Duodenal mucosa (tissue), 2 donors: ENCODE data around the gene FOXO3.
"Not testable (repeated sequence)": the region's sequence is repeated elsewhere in the genome, so short reads cannot be mapped to it uniquely, and the experiment has no call there.

Experiments
- H3K27ac ChIP-seq: one replicate; pipeline ENCODE4 v1.7.0; 2013; ENCODE audit warnings: low read depth, low read length
- H3K27me3 ChIP-seq, 2 donors: one replicate each; pipeline ENCODE4 v1.7.0; 2013; ENCODE audit warnings: low read length in 2 of 2, control low read depth in 1 of 2; ENCODE audit not compliant: insufficient read depth in 2 of 2, control insufficient read depth in 1 of 2
- H3K36me3 ChIP-seq, 2 donors: one replicate each; pipeline ENCODE4 v1.7.0; 2013; ENCODE audit warnings: low read length in 2 of 2, control low read depth in 1 of 2; ENCODE audit not compliant: insufficient read depth in 2 of 2, control insufficient read depth in 1 of 2
- H3K4me1 ChIP-seq, 2 donors: one replicate each; pipeline ENCODE4 v1.7.0; 2013; ENCODE audit warnings: low read length in 2 of 2, control low read depth in 1 of 2; ENCODE audit not compliant: insufficient read depth in 2 of 2, control insufficient read depth in 1 of 2
- H3K4me3 ChIP-seq, 2 donors: one replicate each; pipeline ENCODE4 v1.7.0; 2013; ENCODE audit warnings: low read length in 2 of 2, low read depth in 1 of 2
- H3K9ac ChIP-seq, 2 donors: one replicate each; pipeline ENCODE4 v1.7.0; 2013; ENCODE audit warnings: low read length in 2 of 2, low read depth in 1 of 2
- H3K9me3 ChIP-seq, 2 donors: one replicate each; pipeline ENCODE4 v1.7.0; 2013; ENCODE audit warnings: low read length in 2 of 2, control low read depth in 1 of 2; ENCODE audit not compliant: control insufficient read depth in 1 of 2

The FOXO3 gene

DNA sequence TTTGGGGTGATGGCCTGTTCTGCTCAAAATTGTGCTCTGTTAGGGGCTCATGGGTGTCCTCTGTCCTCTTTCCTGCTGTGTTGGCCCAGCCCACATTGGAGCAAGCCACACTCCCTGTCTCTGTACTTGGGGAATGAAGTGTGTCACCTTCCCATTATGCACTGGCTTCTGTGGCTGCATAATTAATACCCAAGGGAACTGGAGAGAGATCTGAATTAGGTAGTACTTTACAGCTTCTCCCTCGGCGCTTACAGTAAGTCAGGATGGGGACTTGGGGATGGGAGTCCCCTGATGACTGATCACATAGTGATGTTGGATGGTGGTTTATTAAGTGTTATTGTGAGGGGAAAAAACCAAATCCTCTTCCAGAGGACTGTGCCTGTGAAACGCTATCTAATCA lies 116.6 kb downstream of the FOXO3 start:
- no peaks in the 10 kb centered on the region for H3K27me3 ChIP-seq
- no peaks in the 10 kb centered on the region for H3K9me3 ChIP-seq
- no peak overlapping the region for H3K4me3 ChIP-seq
- peaks cover 0 to 5% of the 10 kb centered on the region in 2 donors for H3K36me3 ChIP-seq
- peaks cover 21 to 27% of the 10 kb centered on the region in 2 donors for H3K4me1 ChIP-seq
- no peak overlapping the region for H3K9ac ChIP-seq
- no peak overlapping the region for H3K27ac ChIP-seq

DNA sequence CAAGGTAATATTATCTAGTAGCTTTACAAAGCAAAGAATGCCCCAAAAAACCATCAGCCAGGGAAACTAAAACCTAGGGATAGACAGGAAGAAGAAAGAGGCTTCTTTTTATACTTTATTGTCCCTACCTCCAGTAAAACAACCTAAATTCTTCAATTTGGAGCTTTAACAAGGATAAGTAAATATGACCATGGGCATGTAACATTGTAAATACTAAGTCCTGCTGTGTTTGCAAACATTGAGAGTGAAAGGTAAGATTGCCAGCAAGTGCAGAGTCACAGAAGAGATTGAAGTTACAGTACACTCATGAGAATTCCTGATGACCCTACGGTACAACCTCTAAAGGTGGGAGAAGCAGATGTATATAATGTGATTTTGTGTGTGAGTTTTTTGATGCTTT lies 117.2 kb downstream of the FOXO3 start:
- peaks cover 16 to 22% of the 10 kb centered on the region in 2 donors for H3K4me1 ChIP-seq
- H3K27ac ChIP-seq = no peak overlapping the region

DNA sequence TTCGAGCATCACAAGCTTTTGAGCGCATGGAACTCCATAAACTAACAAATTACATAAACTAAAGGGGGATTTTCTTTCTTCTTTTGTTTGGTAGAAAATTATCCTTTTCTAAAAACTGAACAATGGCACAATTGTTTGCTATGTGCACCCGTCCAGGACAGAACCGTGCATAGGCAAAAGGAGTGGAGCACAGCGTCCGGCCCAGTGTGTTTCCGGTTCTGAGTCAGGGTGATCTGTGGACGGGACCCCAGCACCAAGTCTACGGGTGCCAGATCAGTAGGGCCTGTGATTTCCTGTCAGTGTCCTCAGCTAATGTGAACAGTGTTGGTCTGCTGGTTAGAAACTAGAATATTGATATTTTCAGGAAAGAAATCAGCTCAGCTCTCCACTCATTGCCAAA lies 119.6 kb downstream of the FOXO3 start:
- not testable (repeated sequence) for H3K9ac ChIP-seq

More for the DNA sequence above, 117.2 kb downstream of the FOXO3 start:
- Histone ChIP-seq H3K27me3 (no peaks in the 10 kb centered on the region), H3K36me3 (peaks cover 0 to 5% of the 10 kb centered on the region in 2 donors), H3K9me3 (no peaks in the 10 kb centered on the region), H3K9ac (no peak overlapping the region), H3K4me3 (no peak overlapping the region)

DNA sequence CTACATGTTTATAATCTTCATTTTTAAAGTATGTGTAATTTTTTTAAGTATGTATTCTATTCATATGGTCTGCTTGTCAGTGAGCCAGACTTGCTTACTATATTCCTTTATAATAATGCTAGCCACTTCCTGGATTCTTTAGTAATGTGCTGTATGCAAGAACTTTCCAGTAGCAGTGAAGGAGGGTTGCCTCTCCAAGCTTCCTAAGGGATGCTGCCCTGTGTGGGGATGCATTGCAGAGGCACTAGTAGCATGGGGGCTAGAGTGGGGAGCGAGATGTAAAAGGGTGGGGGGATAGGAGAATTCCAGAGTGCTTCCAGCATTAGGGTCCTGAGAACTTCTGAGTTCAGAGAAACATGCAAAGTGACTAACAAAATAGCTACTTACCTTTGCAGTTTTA lies 121.0 kb downstream of the FOXO3 start:
- H3K36me3 ChIP-seq = peaks cover 7 to 17% of the 10 kb centered on the region in 2 donors
- H3K4me1 ChIP-seq, H3K9ac ChIP-seq: not testable (repeated sequence)

More for the DNA sequence above, 119.6 kb downstream of the FOXO3 start:
- not testable (repeated sequence) for H3K36me3 ChIP-seq, H3K27me3 ChIP-seq, H3K4me3 ChIP-seq, H3K9me3 ChIP-seq, H3K27ac ChIP-seq
- peaks cover 6 to 12% of the 10 kb centered on the region in 2 donors for H3K4me1 ChIP-seq

DNA sequence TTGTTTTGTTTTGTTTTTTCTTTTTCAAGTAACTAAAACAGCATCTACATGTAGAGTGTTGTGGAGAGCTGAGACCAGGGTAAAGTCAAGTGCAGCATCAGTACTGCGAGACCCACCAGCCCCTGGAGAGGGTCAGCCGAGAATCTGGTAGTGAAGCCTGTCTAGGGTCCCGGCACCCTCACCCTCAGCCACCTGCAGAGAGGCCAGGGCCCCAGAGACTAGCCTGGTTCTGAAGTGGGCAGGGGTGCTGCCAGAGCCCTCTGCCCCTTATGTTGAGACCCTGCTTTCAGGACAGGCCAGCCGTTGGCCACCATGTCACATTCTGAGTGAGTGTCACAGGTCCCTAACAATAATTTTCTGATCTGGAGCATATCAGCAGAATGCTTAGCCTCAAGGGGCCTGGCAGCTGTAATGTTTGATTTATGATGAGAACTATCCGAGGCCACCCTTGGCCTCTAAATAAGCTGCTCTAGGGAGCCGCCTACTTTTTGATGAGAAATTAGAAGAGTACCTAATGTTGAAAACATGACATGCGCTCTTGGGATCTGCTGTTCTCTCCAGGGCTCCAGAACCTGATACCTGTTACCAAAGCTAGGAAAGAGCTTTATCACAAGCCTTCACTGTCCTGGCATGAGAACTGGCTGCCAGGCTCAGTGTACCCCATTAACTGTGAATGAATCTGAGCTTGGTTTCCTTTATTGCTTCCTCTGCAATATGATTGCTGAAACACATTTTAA lies 121.8 kb downstream of the FOXO3 start:
- H3K4me3 ChIP-seq, H3K4me1 ChIP-seq, H3K9me3 ChIP-seq, H3K27me3 ChIP-seq, H3K27ac ChIP-seq, H3K9ac ChIP-seq: not testable (repeated sequence)
- peaks cover 7 to 22% of the 10 kb centered on the region in 2 donors for H3K36me3 ChIP-seq

More for the DNA sequence above, 121.0 kb downstream of the FOXO3 start:
- not testable (repeated sequence) for H3K9me3 ChIP-seq, H3K27ac ChIP-seq, H3K27me3 ChIP-seq, H3K4me3 ChIP-seq

DNA sequence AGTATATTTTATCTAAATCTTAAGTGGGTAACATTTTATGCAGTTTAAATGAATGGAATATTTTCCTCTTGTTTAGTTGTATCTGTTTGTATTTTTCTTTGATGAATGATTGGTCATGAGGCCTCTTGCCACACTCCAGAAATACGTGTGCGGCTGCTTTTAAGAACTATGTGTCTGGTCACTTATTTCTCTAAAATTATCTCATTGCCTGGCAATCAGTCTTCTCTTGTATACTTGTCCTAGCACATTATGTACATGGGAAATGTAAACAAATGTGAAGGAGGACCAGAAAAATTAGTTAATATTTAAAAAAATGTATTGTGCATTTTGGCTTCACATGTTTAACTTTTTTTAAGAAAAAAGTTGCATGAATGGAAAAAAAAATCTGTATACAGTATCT lies 123.3 kb downstream of the FOXO3 start:
- H3K4me1 ChIP-seq, H3K9ac ChIP-seq, H3K27me3 ChIP-seq, H3K9me3 ChIP-seq, H3K4me3 ChIP-seq, H3K27ac ChIP-seq: not testable (repeated sequence)
- H3K36me3 ChIP-seq = peaks cover 7 to 22% of the 10 kb centered on the region in 2 donors

DNA sequence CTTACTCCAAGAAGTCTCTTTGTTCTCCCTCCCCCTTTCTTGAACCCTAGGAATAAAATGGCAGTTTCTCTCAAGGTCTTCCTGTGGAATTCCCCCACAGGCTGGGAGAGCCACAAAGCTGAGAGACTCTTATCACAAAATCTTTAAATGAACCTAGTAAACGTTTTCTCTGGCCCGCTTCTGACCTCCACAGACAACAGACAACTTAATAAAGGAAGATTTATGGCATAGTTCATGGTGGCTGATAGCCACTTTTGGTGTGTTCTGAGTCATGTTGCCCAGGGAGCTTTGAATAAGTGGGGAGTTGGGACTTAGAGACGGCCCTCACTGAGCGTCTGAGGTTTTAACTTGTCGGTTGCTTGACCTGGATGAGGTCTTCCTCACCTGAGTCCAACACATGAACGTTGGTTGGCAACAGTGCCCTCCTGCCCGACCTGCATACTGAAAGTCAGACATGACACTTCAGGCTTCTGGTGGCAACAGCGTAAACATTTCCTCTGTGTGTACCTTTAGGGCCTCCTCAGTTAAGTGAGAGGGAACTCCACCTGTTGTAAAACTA lies 124.1 kb downstream of the FOXO3 start:
- Histone ChIP-seq H3K36me3 (peaks cover 7 to 17% of the 10 kb centered on the region in 2 donors), H3K9ac (no peak overlapping the region), H3K4me1 (peaks cover 0 to 5% of the 10 kb centered on the region in 2 donors), H3K9me3 (no peaks in the 10 kb centered on the region), H3K27me3 (no peaks in the 10 kb centered on the region), H3K4me3 (no peak overlapping the region), H3K27ac (no peak overlapping the region)

DNA sequence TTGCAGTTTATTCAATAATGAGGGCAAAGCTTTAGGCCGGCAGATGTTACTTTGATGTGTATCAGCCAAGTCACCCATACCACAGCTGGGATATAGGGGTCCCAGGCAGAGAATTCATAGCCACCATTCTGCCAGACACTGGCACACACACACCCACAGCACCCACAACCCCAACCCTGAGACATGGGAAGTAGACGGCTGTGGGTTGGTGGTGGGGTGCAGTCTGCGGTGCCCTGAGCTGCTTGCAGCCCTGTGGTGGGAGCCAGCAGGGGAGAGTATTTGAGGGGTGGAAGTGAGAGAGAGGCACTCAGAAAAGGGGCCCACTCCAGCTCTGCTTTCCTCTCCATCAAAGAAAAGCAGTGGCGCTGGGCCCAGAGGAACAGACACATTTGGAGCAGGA lies 125.3 kb downstream of the FOXO3 start:
- no peak overlapping the region for H3K9ac ChIP-seq
- no peaks in the 10 kb centered on the region for H3K27me3 ChIP-seq
- H3K27ac ChIP-seq = no peak overlapping the region
- H3K4me3 ChIP-seq = no peak overlapping the region
- H3K4me1 ChIP-seq = peaks cover 0 to 5% of the 10 kb centered on the region in 2 donors
- H3K36me3 ChIP-seq = peaks cover 7 to 17% of the 10 kb centered on the region in 2 donors
- H3K9me3 ChIP-seq = no peaks in the 10 kb centered on the region

DNA sequence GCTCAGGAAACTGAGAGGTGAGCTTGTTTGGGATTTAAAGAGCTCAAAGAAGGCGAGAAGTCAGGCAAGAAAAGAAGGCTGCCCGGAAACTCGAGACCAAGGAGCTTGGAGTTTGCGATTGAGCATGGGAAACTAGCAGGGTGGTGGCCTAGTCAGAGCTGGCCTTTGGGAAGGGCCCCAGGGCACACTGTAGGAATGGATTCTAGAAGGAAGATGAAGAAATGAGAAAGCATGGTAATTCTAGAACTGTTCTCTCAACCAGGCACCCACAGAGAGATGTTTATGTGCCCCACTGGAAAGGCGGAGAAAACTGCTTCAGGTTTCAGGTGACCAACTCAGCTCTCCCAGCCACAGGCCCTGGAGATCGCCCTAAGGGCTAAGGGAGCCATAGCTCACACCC lies 126.2 kb downstream of the FOXO3 start:
- H3K4me3 ChIP-seq = no peak overlapping the region
- no peak overlapping the region for H3K27ac ChIP-seq
- H3K4me1 ChIP-seq = peaks cover 0 to 5% of the 10 kb centered on the region in 2 donors
- no peak overlapping the region for H3K9ac ChIP-seq
- peaks cover 7 to 17% of the 10 kb centered on the region in 2 donors for H3K36me3 ChIP-seq
- H3K9me3 ChIP-seq = no peaks in the 10 kb centered on the region
- H3K27me3 ChIP-seq = no peaks in the 10 kb centered on the region

DNA sequence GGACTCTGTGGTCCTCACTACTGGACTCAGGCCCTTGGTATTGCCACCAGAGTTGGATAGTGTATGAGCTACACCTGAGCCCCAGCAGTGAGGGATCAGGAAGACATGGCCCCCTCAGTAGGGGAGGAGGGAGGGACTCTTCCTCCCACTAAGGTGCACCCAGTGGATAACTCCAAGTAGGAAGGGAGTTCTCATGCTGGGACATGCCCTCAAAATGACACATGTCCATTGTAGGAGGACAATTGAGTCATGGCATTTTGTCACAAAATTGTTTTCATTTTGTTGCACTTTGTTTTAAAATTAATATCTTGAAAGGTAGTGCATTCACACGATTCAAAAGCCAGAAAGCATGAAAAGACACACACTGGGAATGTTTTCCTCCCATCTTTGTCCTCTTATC lies 127.2 kb downstream of the FOXO3 start:
- Histone ChIP-seq H3K27ac (no peak overlapping the region), H3K4me1 (peaks cover 0 to 5% of the 10 kb centered on the region in 2 donors), H3K4me3 (no peak overlapping the region), H3K36me3 (peaks cover 7 to 17% of the 10 kb centered on the region in 2 donors), H3K9me3 (no peaks in the 10 kb centered on the region), H3K9ac (no peak overlapping the region), H3K27me3 (no peaks in the 10 kb centered on the region)
